ENCODE results near the gene CYP3A4.

- no peak for TF ChIP-seq POLR2A (IDR thresholded peaks at IDR 0.05)
- no peak for TF ChIP-seq CTCF (IDR thresholded peaks at IDR 0.05)
Measured at GRCh38 chr7:99822731-99823718, 39.0 kb upstream of the CYP3A4 start.
